ENCODE measurements around the gene SYNJ2BP. TPM values are rescaled to one million over a fixed set of nuclear protein-coding genes. Genes with fewer than 3 reads are reported as not detected.
"Not testable (repeated sequence)": the region's sequence is repeated elsewhere in the genome, so short reads cannot be mapped to it uniquely, and the experiment has no call there.

The SYNJ2BP gene
- total and polyA plus RNA-seq, 7 experiments from 2014 or later = 8.3 to 22.9 (median 16.3) TPM

DNA sequence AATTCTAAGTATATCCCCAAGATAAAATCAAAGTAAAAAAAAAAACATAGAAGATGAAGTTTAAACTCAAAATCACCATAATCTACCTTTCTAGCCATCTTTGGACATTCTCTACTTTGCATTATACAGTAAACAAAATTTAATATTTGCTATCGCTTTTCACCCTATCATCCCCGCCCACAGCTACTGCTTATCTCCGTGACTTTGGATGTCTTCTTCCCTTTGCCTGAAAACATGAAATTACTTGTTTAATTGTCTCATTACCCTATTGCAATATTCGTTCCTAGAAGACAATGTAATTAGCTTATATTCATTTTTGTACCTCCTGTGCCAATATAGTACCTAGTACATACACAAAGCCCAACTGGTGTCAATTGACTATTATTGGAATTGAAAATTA, 9.3 kb downstream of the SYNJ2BP start:
- no peaks in the 10 kb centered on the region for H3K27me3 ChIP-seq (ENCODE audit: control insufficient read depth in 2 of 2, insufficient read depth in 2 of 2, low read length in 2 of 2)
- peaks cover 0 to 2% (median 0%) of the 10 kb centered on the region in 11 donors for H3K9me3 Mint-ChIP-seq
- POLR2A ChIA-PET = interaction anchor here (0.6 kb wide), 1 partner anchor 14 kb away, joined by 5 read pairs; no protein-coding TSS in a partner anchor
- H3K4me1 Mint-ChIP-seq = peaks cover 0 to 75% (median 56%) of the 10 kb centered on the region in 7 donors
- H3K4me3 Mint-ChIP-seq = peak overlapping the region in 2 of 10 donors; percentile 14 to 18
- H3K27ac Mint-ChIP-seq = no peak overlapping the region
- no peaks in the 10 kb centered on the region for H3K27me3 Mint-ChIP-seq
- DNase-seq (no peak), ATAC-seq (no peak)
- CTCF ChIA-PET = no interaction called here
- peaks cover 0 to 4% of the 10 kb centered on the region in 2 donors for H3K4me1 ChIP-seq (ENCODE audit: control insufficient read depth in 2 of 2, insufficient read depth in 2 of 2, low read length in 2 of 2)
- H3K4me3 ChIP-seq (ENCODE audit: low read length) = no peak overlapping the region
- intact Hi-C loops (cut with micrococcal nuclease) = no loop called here
- H3K36me3 ChIP-seq (ENCODE audit: control insufficient read depth in 2 of 3, insufficient read depth in 3 of 3, low read length in 3 of 3) = peaks cover 0 to 5% (median 3%) of the 10 kb centered on the region in 3 experiments
- H3K9me3 ChIP-seq (ENCODE audit: control insufficient read depth in 2 of 3, low read length in 3 of 3) = no peaks in the 10 kb centered on the region
- H3K27ac ChIP-seq (ENCODE audit: low read depth, low read length) = no peak overlapping the region
- H3K36me3 Mint-ChIP-seq = peaks cover 5 to 44% (median 29%) of the 10 kb centered on the region in 5 donors

DNA sequence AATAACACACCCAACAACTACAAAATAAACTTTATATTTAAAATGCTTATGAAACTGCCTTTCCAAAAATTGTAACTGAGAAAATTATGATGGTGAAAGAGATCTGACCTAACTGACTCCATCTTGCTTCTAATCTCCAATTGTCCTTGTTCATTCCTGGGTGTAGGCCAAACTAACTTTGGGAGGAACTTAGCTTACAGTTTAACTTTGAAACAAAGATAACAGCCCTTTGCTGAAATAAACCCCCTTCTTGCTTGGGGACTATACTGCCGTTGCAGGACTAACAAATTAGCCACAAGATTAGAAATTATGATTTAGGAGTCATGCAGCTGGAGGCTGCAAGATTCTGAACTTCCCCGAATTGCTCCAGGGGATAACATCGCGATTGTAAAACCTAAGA, 10.7 kb downstream of the SYNJ2BP start:
- ATAC-seq; H3K9me3 Mint-ChIP-seq; H3K27me3 ChIP-seq (ENCODE audit: control insufficient read depth in 2 of 2, insufficient read depth in 2 of 2, low read length in 2 of 2); H3K9me3 ChIP-seq (ENCODE audit: control insufficient read depth in 2 of 3, low read length in 3 of 3); H3K4me3 ChIP-seq (ENCODE audit: low read length); DNase-seq; H3K4me1 ChIP-seq (ENCODE audit: control insufficient read depth in 2 of 2, insufficient read depth in 2 of 2, low read length in 2 of 2); POLR2A ChIA-PET; intact Hi-C loops (cut with micrococcal nuclease); CTCF ChIA-PET; H3K27me3 Mint-ChIP-seq; H3K27ac ChIP-seq (ENCODE audit: low read depth, low read length): not testable (repeated sequence)
- peaks cover 0 to 13% (median 0%) of the 10 kb centered on the region in 3 experiments for H3K36me3 ChIP-seq (ENCODE audit: control insufficient read depth in 2 of 3, insufficient read depth in 3 of 3, low read length in 3 of 3)
- Mint-ChIP-seq H3K36me3 (peaks cover 4 to 44% (median 23%) of the 10 kb centered on the region in 5 donors), H3K27ac (peak overlapping the region in 1 of 9 donors; percentile 55), H3K4me3 (peak overlapping the region in 1 of 10 donors; percentile 35), H3K4me1 (peaks cover 0 to 65% (median 52%) of the 10 kb centered on the region in 7 donors)

DNA sequence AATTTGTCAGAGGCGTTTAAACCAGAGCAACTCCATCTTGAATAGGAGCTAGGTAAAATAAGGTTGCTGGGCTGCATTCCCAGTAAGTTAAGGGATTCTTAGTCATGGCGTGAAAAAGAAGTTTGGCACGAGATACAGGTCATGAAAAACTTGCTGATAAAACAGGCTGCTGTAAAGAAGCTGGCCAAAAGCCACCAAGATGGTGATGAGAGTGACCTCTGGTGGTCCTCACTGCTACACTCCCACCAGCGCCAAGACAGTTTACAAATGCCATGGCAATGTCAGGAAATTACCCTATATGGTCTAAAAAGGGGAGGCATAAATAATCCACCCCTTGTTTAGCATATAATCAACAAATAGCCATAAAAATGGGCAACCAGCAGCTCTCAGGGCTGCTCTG, 13.6 kb downstream of the SYNJ2BP start:
- H3K27ac ChIP-seq (ENCODE audit: low read depth, low read length); ATAC-seq; H3K4me3 ChIP-seq (ENCODE audit: low read length); CTCF ChIA-PET; H3K4me3 Mint-ChIP-seq; H3K4me1 ChIP-seq (ENCODE audit: control insufficient read depth in 2 of 2, insufficient read depth in 2 of 2, low read length in 2 of 2); H3K27me3 Mint-ChIP-seq; H3K9me3 ChIP-seq (ENCODE audit: control insufficient read depth in 2 of 3, low read length in 3 of 3); H3K9me3 Mint-ChIP-seq; H3K27me3 ChIP-seq (ENCODE audit: control insufficient read depth in 2 of 2, insufficient read depth in 2 of 2, low read length in 2 of 2); intact Hi-C loops (cut with micrococcal nuclease); DNase-seq: not testable (repeated sequence)
- H3K4me1 Mint-ChIP-seq = peaks cover 0 to 50% (median 43%) of the 10 kb centered on the region in 7 donors
- H3K27ac Mint-ChIP-seq = peak overlapping the region in 1 of 9 donors; percentile 25
- H3K36me3 Mint-ChIP-seq = peaks cover 0 to 45% (median 16%) of the 10 kb centered on the region in 5 donors
- POLR2A ChIA-PET = interaction anchor here (0.9 kb wide), 1 partner anchor 9 kb away, joined by 3 read pairs; no protein-coding TSS in a partner anchor
- peaks cover 0 to 16% (median 0%) of the 10 kb centered on the region in 3 experiments for H3K36me3 ChIP-seq (ENCODE audit: control insufficient read depth in 2 of 3, insufficient read depth in 3 of 3, low read length in 3 of 3)

DNA sequence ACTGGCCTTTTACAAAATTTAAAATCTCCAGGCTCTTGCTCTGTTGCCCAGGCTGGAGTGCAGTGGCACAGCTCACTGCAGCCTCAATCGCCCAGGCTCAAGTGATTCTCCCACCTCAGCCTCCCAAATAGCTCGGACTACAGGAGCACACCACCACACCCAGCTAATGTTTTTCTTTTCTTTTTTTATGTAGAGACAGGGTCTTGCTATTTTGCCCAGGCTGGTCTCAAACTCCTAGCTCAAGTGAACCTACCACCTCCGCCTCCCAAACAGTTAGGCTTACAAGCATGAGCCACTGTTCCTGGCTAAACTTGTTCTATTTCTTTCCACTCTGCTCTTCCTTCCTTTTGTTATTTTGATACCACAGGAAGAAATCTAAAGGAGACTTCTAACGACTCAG, 15.2 kb downstream of the SYNJ2BP start:
- ChIA-PET POLR2A (no interaction called here), CTCF (interaction anchor here (0.7 kb wide), 1 partner anchor 503 kb away, joined by 3 read pairs; no protein-coding TSS in a partner anchor)
- Histone ChIP-seq H3K27ac (ENCODE audit: low read depth, low read length) (no peak overlapping the region), H3K36me3 (ENCODE audit: control insufficient read depth in 2 of 3, insufficient read depth in 3 of 3, low read length in 3 of 3) (peaks cover 0 to 26% (median 0%) of the 10 kb centered on the region in 3 experiments), H3K4me1 (ENCODE audit: control insufficient read depth in 2 of 2, insufficient read depth in 2 of 2, low read length in 2 of 2) (no peaks in the 10 kb centered on the region), H3K4me3 (ENCODE audit: low read length) (no peak overlapping the region), H3K9me3 (ENCODE audit: control insufficient read depth in 2 of 3, low read length in 3 of 3) (no peaks in the 10 kb centered on the region), H3K27me3 (ENCODE audit: control insufficient read depth in 2 of 2, insufficient read depth in 2 of 2, low read length in 2 of 2) (no peaks in the 10 kb centered on the region)
- Mint-ChIP-seq H3K4me3 (no peak overlapping the region), H3K27me3 (no peaks in the 10 kb centered on the region), H3K9me3 (no peaks in the 10 kb centered on the region), H3K36me3 (peaks cover 0 to 51% (median 17%) of the 10 kb centered on the region in 5 donors), H3K4me1 (peaks cover 0 to 47% (median 37%) of the 10 kb centered on the region in 7 donors), H3K27ac (no peak overlapping the region)
- DNase-seq = no peak
- ATAC-seq = no peak
- intact Hi-C loops (cut with micrococcal nuclease) = no loop called here

DNA sequence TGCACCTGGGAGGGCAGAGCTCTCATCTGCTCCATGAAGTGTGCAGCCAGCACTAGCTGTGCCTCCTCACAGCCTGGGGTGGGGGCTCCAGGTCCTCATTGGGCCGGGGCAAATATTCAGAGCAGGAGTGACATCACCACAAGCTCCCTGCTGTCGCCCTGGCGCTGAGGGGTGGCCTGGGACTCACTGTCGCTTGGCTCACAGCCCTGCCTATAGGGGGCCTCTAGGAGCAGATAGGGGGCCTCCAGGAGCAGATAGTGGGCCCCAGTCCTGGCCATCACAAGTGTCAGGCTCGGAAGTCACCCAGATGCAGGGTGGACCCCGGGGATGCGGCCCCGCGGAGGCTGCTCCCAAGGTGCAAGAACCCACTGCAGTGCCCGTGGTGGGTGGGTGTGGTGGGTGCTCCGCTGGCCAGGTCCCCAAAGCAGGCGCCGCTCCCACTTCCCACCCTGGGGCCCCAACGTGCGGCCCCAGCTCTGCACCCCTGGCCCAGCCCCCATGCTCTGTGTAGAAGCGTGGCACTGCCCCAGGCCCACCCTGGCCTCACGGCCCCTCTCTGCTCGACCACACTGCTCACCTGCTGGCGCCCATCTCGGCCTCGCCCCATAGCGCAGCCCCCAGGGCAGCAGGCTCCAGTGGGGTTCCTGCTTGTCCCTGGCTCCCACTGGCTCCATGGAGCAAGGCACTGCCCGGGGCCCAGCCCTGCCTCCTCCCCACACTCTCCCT, 18.0 kb downstream of the SYNJ2BP start:
- Mint-ChIP-seq H3K4me1 (peaks cover 0 to 36% (median 25%) of the 10 kb centered on the region in 7 donors), H3K27me3 (no peaks in the 10 kb centered on the region), H3K9me3 (peaks cover 0 to 1% (median 0%) of the 10 kb centered on the region in 11 donors), H3K36me3 (peaks cover 0 to 43% (median 22%) of the 10 kb centered on the region in 5 donors), H3K4me3 (no peak overlapping the region), H3K27ac (no peak overlapping the region)
- DNase-seq (no peak), ATAC-seq (no peak)
- H3K4me3 ChIP-seq (ENCODE audit: low read length) = no peak overlapping the region
- POLR2A ChIA-PET = no interaction called here
- peaks cover 0 to 26% (median 0%) of the 10 kb centered on the region in 3 experiments for H3K36me3 ChIP-seq (ENCODE audit: control insufficient read depth in 2 of 3, insufficient read depth in 3 of 3, low read length in 3 of 3)
- no peaks in the 10 kb centered on the region for H3K9me3 ChIP-seq (ENCODE audit: control insufficient read depth in 2 of 3, low read length in 3 of 3)
- no peaks in the 10 kb centered on the region for H3K4me1 ChIP-seq (ENCODE audit: control insufficient read depth in 2 of 2, insufficient read depth in 2 of 2, low read length in 2 of 2)
- intact Hi-C loops (cut with micrococcal nuclease) = no loop called here
- no peak overlapping the region for H3K27ac ChIP-seq (ENCODE audit: low read depth, low read length)
- H3K27me3 ChIP-seq (ENCODE audit: control insufficient read depth in 2 of 2, insufficient read depth in 2 of 2, low read length in 2 of 2) = no peaks in the 10 kb centered on the region
- CTCF ChIA-PET = no interaction called here

DNA sequence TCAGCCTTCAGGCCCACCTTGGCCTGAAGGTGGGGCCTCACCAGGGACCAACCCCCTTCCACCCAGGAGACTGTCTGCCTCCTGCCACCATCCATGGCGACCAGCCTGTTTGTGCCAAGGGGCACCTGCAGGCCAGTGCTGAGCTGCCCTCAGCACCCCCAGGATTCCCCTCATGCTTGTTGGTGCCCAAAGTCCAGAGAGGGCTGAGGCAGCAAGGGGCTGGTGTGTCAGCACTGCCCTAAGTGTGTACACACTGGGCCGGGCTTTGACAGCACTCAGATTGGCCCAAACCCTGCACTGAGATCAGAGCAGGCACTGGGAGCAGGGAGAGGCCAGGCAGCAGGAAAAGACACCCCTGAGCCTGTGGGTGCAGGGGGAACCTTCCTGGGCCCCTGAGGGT, 18.6 kb downstream of the SYNJ2BP start:
- Mint-ChIP-seq H3K36me3 (peaks cover 0 to 47% (median 25%) of the 10 kb centered on the region in 5 donors), H3K9me3 (peaks cover 0 to 1% (median 0%) of the 10 kb centered on the region in 11 donors), H3K4me1 (peaks cover 0 to 35% (median 27%) of the 10 kb centered on the region in 7 donors), H3K27me3 (no peaks in the 10 kb centered on the region), H3K4me3 (no peak overlapping the region), H3K27ac (peak overlapping the region in 1 of 9 donors; percentile 42)
- ChIA-PET POLR2A (no interaction called here), CTCF (no interaction called here)
- H3K27ac ChIP-seq (ENCODE audit: low read depth, low read length) = no peak overlapping the region
- H3K4me1 ChIP-seq (ENCODE audit: control insufficient read depth in 2 of 2, insufficient read depth in 2 of 2, low read length in 2 of 2) = no peaks in the 10 kb centered on the region
- no peaks in the 10 kb centered on the region for H3K27me3 ChIP-seq (ENCODE audit: control insufficient read depth in 2 of 2, insufficient read depth in 2 of 2, low read length in 2 of 2)
- no peak overlapping the region for H3K4me3 ChIP-seq (ENCODE audit: low read length)
- intact Hi-C loops (cut with micrococcal nuclease) = no loop called here
- no peak for ATAC-seq
- peaks cover 0 to 26% (median 0%) of the 10 kb centered on the region in 3 experiments for H3K36me3 ChIP-seq (ENCODE audit: control insufficient read depth in 2 of 3, insufficient read depth in 3 of 3, low read length in 3 of 3)
- H3K9me3 ChIP-seq (ENCODE audit: control insufficient read depth in 2 of 3, low read length in 3 of 3) = no peaks in the 10 kb centered on the region
- no peak for DNase-seq
